Activated CD4-positive, alpha-beta T cell treated with anti-CD3 and anti-CD28 coated beads, Interleukin-2, amount 10 ng/mL, durations not matched to agents 24 days and 14 days (primary cell): ENCODE data around the gene KCNK7. TPM values are rescaled to one million over a fixed set of nuclear protein-coding genes. Genes with fewer than 3 reads are reported as not detected.

ENCODE experiments used
- DNase-seq: peaks from one replicate; pipeline ENCODE4 v3.0.0; 2022
- H3K27ac Mint-ChIP-seq: one replicate; pipeline ENCODE4 v1.8.0; 2022; ENCODE audit warnings: mild to moderate bottlenecking, mixed read lengths
- H3K27me3 Mint-ChIP-seq: one replicate; pipeline ENCODE4 v1.8.0; 2022; ENCODE audit warnings: mixed read lengths
- H3K36me3 Mint-ChIP-seq: one replicate; pipeline ENCODE4 v1.8.0; 2022; ENCODE audit warnings: low read depth, mild to moderate bottlenecking, mixed read lengths
- H3K4me1 Mint-ChIP-seq: one replicate; pipeline ENCODE4 v1.8.0; 2021; ENCODE audit warnings: mixed read lengths
- H3K4me3 Mint-ChIP-seq: one replicate; pipeline ENCODE4 v1.8.0; 2022; ENCODE audit warnings: mild to moderate bottlenecking, moderate library complexity, mixed read lengths
- H3K9me3 Mint-ChIP-seq: one replicate; pipeline ENCODE4 v1.8.0; 2021; ENCODE audit warnings: mixed read lengths
- intact Hi-C: fragments of 100-400 bp; cut with micrococcal nuclease; formaldehyde crosslinking; loops from one replicate; pipeline ENCODE4 v1.15.1; 2023
- total RNA-seq: library from RNA; stranded (reverse); gene quantifications from 2 replicates; pipeline ENCODE4 v1.2.3, GENCODE V29; 2022

Gene KCNK7
- total RNA-seq, 1 donor from 2014 or later: 1.3 TPM

- DNase-seq: no peak
- Mint-ChIP-seq H3K27ac (no peak overlapping the region), H3K4me3 (peak overlapping the region; percentile 28), H3K4me1 (peaks cover 32% of the 10 kb centered on the region), H3K27me3 (no peaks in the 10 kb centered on the region), H3K36me3 (peaks cover 57% of the 10 kb centered on the region), H3K9me3 (no peaks in the 10 kb centered on the region)
- intact Hi-C loops: no loop called here
Measured at GRCh38 chr11:65580756-65581155, 14.8 kb downstream of the KCNK7 start.

- Mint-ChIP-seq H3K4me1 (peaks cover 36% of the 10 kb centered on the region), H3K4me3 (no peak overlapping the region), H3K27ac (peak overlapping the region; percentile 36), H3K27me3 (no peaks in the 10 kb centered on the region), H3K9me3 (no peaks in the 10 kb centered on the region), H3K36me3 (peaks cover 60% of the 10 kb centered on the region)
- no peak for DNase-seq
- intact Hi-C loops: no loop called here
Measured at GRCh38 chr11:65580031-65580692, 15.4 kb downstream of the KCNK7 start.

GRCh38 chr11:65579291-65579690 lies 16.3 kb downstream of the KCNK7 start:
- Mint-ChIP-seq H3K36me3 (peaks cover 58% of the 10 kb centered on the region), H3K27ac (no peak overlapping the region), H3K4me1 (peaks cover 42% of the 10 kb centered on the region), H3K4me3 (peak overlapping the region; percentile 39), H3K27me3 (no peaks in the 10 kb centered on the region), H3K9me3 (no peaks in the 10 kb centered on the region)
- DNase-seq: no peak
- intact Hi-C loops: no loop called here

- Mint-ChIP-seq H3K27me3 (no peaks in the 10 kb centered on the region), H3K27ac (peak overlapping the region; percentile 61), H3K36me3 (peaks cover 57% of the 10 kb centered on the region), H3K4me1 (peaks cover 43% of the 10 kb centered on the region), H3K9me3 (no peaks in the 10 kb centered on the region), H3K4me3 (peak overlapping the region; percentile 92)
- intact Hi-C loops: no loop called here
- DNase-seq: no peak
Measured at GRCh38 chr11:65578667-65579066, 16.9 kb downstream of the KCNK7 start.

GRCh38 chr11:65578134-65578533 lies 17.5 kb downstream of the KCNK7 start:
- Mint-ChIP-seq H3K27me3 (no peaks in the 10 kb centered on the region), H3K4me1 (peaks cover 42% of the 10 kb centered on the region), H3K27ac (peak overlapping the region; percentile 61), H3K9me3 (no peaks in the 10 kb centered on the region), H3K36me3 (peaks cover 58% of the 10 kb centered on the region), H3K4me3 (peak overlapping the region; percentile 92)
- intact Hi-C loops: no loop called here
- DNase-seq: no peak

GRCh38 chr11:65577756-65578109 lies 17.9 kb downstream of the KCNK7 start:
- Mint-ChIP-seq H3K27me3 (no peaks in the 10 kb centered on the region), H3K4me1 (peaks cover 42% of the 10 kb centered on the region), H3K9me3 (no peaks in the 10 kb centered on the region), H3K27ac (peak overlapping the region; percentile 61), H3K4me3 (peak overlapping the region; percentile 92), H3K36me3 (peaks cover 57% of the 10 kb centered on the region)
- intact Hi-C loops: no loop called here
- no peak for DNase-seq

- peak; percentile 75 for DNase-seq
- Mint-ChIP-seq H3K4me3 (peak overlapping the region; percentile 92), H3K4me1 (peaks cover 42% of the 10 kb centered on the region), H3K9me3 (no peaks in the 10 kb centered on the region), H3K36me3 (peaks cover 53% of the 10 kb centered on the region), H3K27me3 (no peaks in the 10 kb centered on the region), H3K27ac (peak overlapping the region; percentile 87)
- intact Hi-C loops: no loop called here
Measured at GRCh38 chr11:65576867-65577755, 18.5 kb downstream of the KCNK7 start.

GRCh38 chr11:65576232-65576866 lies 19.3 kb downstream of the KCNK7 start:
- H3K4me3 Mint-ChIP-seq: peak overlapping the region; percentile 92
- intact Hi-C loops: no loop called here
- H3K4me1 Mint-ChIP-seq: peaks cover 48% of the 10 kb centered on the region
- no peaks in the 10 kb centered on the region for H3K27me3 Mint-ChIP-seq
- peak overlapping the region; percentile 87 for H3K27ac Mint-ChIP-seq
- H3K9me3 Mint-ChIP-seq: no peaks in the 10 kb centered on the region
- DNase-seq: no peak
- peaks cover 52% of the 10 kb centered on the region for H3K36me3 Mint-ChIP-seq

- Mint-ChIP-seq H3K36me3 (peaks cover 51% of the 10 kb centered on the region), H3K4me1 (peaks cover 50% of the 10 kb centered on the region), H3K27ac (peak within 1 kb of the TSS; percentile 96), H3K4me3 (peak within 1 kb of the TSS; percentile 92), H3K9me3 (no peaks in the 10 kb centered on the region), H3K27me3 (no peaks in the 10 kb centered on the region)
- intact Hi-C loops: loop anchor here (2.0 kb wide), 3 partner anchors 63 to 151 kb away; partner anchors contain the start of genes MALAT1 and SIPA1
- DNase-seq: peak; percentile 95
Measured at GRCh38 chr11:65575568-65576231, 19.9 kb downstream of the KCNK7 start, which contains the start of gene EHBP1L1. EHBP1L1 (plus strand) TSS chr11:65576053; CDS start chr11:65576303, 250 bp downstream.

- peak overlapping the region; percentile 88 for H3K4me3 Mint-ChIP-seq
- no peaks in the 10 kb centered on the region for H3K9me3 Mint-ChIP-seq
Measured at GRCh38 chr11:65574811-65575567, 20.6 kb downstream of the KCNK7 start.

GRCh38 chr11:65574109-65574810 lies 21.3 kb downstream of the KCNK7 start:
- DNase-seq: peak; percentile 98
- H3K9me3 Mint-ChIP-seq: no peaks in the 10 kb centered on the region
- peaks cover 51% of the 10 kb centered on the region for H3K4me1 Mint-ChIP-seq
- H3K27me3 Mint-ChIP-seq: no peaks in the 10 kb centered on the region
- intact Hi-C loops: loop anchor here (1.0 to 5.0 kb wide), 9 partner anchors 14 to 244 kb away; partner anchors contain the start of genes MALAT1, PCNX3 and SIPA1
- H3K36me3 Mint-ChIP-seq: peaks cover 48% of the 10 kb centered on the region
- peak overlapping the region; percentile 88 for H3K4me3 Mint-ChIP-seq
- H3K27ac Mint-ChIP-seq: peak overlapping the region; percentile 96

More at GRCh38 chr11:65574811-65575567, 20.6 kb downstream of the KCNK7 start:
- DNase-seq: no peak
- peak overlapping the region; percentile 96 for H3K27ac Mint-ChIP-seq
- peaks cover 52% of the 10 kb centered on the region for H3K4me1 Mint-ChIP-seq
- intact Hi-C loops: loop anchor here (1.0 to 5.0 kb wide), 9 partner anchors 13 to 243 kb away; partner anchors contain the start of genes MALAT1, PCNX3 and SIPA1
- peaks cover 51% of the 10 kb centered on the region for H3K36me3 Mint-ChIP-seq
- no peaks in the 10 kb centered on the region for H3K27me3 Mint-ChIP-seq

GRCh38 chr11:65573391-65574079 lies 22.1 kb downstream of the KCNK7 start:
- Mint-ChIP-seq H3K4me3 (peak overlapping the region; percentile 88), H3K36me3 (peaks cover 47% of the 10 kb centered on the region), H3K9me3 (no peaks in the 10 kb centered on the region), H3K27me3 (no peaks in the 10 kb centered on the region), H3K4me1 (peaks cover 55% of the 10 kb centered on the region), H3K27ac (peak overlapping the region; percentile 80)
- intact Hi-C loops: loop anchor here (1.0 to 5.0 kb wide), 9 partner anchors 15 to 245 kb away; partner anchors contain the start of genes MALAT1, PCNX3 and SIPA1
- DNase-seq: peak; percentile 75
